OCI-LY7 (cell line): ENCODE measurements around the gene UBE2D4.
"Not testable (repeated sequence)": the region's sequence is repeated elsewhere in the genome, so short reads cannot be mapped to it uniquely, and the experiment has no call there.

ENCODE experiments used
- EZH2phosphoT487 ChIP-seq: fragments of 200-600 bp; sonication (generic); IDR thresholded peaks from 2 replicates; pipeline ENCODE4 v1.6.1; 2018; ENCODE audit warnings: low read depth, borderline replicate concordance, mild to moderate bottlenecking, mixed run types, antibody characterized with exemption, low read length, moderate library complexity, mixed read lengths
- TF ChIP-seq, protein P1 (sequence below): fragments of 200-600 bp; sonication (generic); conservative IDR thresholded peaks from 2 replicates; pipeline ENCODE4 v1.5.1; 2014; ENCODE audit warnings: mild to moderate bottlenecking, antibody characterized with exemption, low read length, moderate library complexity, mixed read lengths

DNA sequence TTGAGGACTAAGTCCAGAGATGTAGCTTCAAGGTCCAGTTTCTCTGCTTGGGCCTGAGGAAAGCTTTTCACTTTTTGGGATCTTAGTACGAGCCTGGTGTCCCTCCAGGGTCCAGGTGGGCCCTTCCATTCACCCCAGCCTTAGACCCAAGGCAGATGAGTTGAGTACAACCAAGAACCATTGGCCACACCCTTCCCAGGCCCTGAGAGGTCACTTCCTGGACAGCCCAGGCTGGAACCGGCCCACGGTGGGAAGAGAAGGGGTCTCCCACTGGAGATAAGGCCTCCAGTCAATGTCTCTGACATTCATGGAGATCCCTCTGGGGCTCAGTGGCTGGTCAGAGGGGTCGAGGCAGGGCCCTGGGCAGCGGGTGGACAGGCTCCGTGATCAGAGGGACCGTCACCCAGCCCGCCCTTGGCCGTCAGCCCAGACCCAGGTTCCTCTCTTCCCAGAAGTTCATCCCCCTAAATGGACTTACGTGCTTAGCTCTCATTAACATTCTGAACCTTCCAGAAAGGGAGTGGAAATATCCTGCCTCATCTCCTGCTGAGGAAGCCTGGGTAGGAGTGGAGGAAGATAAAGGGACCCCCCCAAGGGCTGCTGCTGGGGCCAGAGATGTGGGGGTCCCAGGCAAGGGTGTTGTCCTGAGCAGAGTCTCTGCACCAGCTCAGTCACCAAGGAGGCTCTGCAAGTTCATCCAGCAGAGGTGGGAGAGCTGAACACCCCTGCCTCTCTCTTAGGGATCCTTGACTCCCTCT, 48.7 kb downstream of the UBE2D4 start:
- TF ChIP-seq, protein P1, sequence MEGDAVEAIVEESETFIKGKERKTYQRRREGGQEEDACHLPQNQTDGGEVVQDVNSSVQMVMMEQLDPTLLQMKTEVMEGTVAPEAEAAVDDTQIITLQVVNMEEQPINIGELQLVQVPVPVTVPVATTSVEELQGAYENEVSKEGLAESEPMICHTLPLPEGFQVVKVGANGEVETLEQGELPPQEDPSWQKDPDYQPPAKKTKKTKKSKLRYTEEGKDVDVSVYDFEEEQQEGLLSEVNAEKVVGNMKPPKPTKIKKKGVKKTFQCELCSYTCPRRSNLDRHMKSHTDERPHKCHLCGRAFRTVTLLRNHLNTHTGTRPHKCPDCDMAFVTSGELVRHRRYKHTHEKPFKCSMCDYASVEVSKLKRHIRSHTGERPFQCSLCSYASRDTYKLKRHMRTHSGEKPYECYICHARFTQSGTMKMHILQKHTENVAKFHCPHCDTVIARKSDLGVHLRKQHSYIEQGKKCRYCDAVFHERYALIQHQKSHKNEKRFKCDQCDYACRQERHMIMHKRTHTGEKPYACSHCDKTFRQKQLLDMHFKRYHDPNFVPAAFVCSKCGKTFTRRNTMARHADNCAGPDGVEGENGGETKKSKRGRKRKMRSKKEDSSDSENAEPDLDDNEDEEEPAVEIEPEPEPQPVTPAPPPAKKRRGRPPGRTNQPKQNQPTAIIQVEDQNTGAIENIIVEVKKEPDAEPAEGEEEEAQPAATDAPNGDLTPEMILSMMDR, result not testable (repeated sequence)
- TF ChIP-seq EZH2phosphoT487, result not testable (repeated sequence)
